ENCODE results near the gene TNS2. TPM values are rescaled to one million over a fixed set of nuclear protein-coding genes. Genes with fewer than 3 reads are reported as not detected.

The TNS2 gene
- total and polyA plus RNA-seq, 2 experiments from 2014 or later = 1.8 to 6.9 TPM

- Mint-ChIP-seq H3K27ac (no peak overlapping the region), H3K4me3 (no peak overlapping the region)
- DNase-seq (ENCODE audit: low spot score) = no peak
Observed at GRCh38 chr12:53064613-53065436, 15.0 kb downstream of the TNS2 start.

More at GRCh38 chr12:53064613-53065436, 15.0 kb downstream of the TNS2 start:
- Histone ChIP-seq H3F3A (replicated peaks; ENCODE audit: low read depth) (no peaks in the 10 kb centered on the region), H3K4me3 (no peak overlapping the region), H3K36me3 (ENCODE audit: insufficient read depth) (no peaks in the 10 kb centered on the region; the same call in 1 of the 2 replicates), H3K79me2 (replicated peaks; ENCODE audit: insufficient read depth) (no peaks in the 10 kb centered on the region), H3K27me3 (ENCODE audit: insufficient read depth) (no peaks in the 10 kb centered on the region), H4K20me1 (replicated peaks; ENCODE audit: insufficient read depth) (no peaks in the 10 kb centered on the region), H3K4me2 (no peak overlapping the region), H2AFZ (no peak overlapping the region), H3K27ac (ENCODE audit: low read depth) (no peak overlapping the region), H3K9me2 (ENCODE audit: insufficient read depth) (no peaks in the 10 kb centered on the region), H3K4me1 (ENCODE audit: insufficient read depth) (peaks cover 9% of the 10 kb centered on the region)
- Mint-ChIP-seq H3K4me1 (peaks cover 28% of the 10 kb centered on the region), H3K9me3 (no peaks in the 10 kb centered on the region), H3K27me3 (ENCODE audit: insufficient read depth, low read depth, poor library complexity) (peaks cover 13% of the 10 kb centered on the region), H3K36me3 (ENCODE audit: low read depth) (peaks cover 3% of the 10 kb centered on the region; the same call in 1 of the 3 replicates)
- ATAC-seq = no peak
- TF ChIP-seq ZNF114 (CRISPR knock-in tag; IDR thresholded peaks at IDR 0.05) (no peak), REST (IDR thresholded peaks at IDR 0.05; ENCODE audit: unreplicated experiment) (no peak), CREB1 (CRISPR knock-in tag; IDR thresholded peaks at IDR 0.05; ENCODE audit: low read depth) (no peak), JUNB (IDR thresholded peaks at IDR 0.05; ENCODE audit: unreplicated experiment) (no peak), EZH2phosphoT487 (IDR thresholded peaks at IDR 0.05; ENCODE audit: unreplicated experiment) (no peak), ZNF462 (CRISPR knock-in tag; IDR thresholded peaks at IDR 0.05) (no peak), STAT1 (IDR thresholded peaks at IDR 0.05; ENCODE audit: unreplicated experiment) (no peak), EZH2 (IDR thresholded peaks at IDR 0.05; ENCODE audit: low read depth, unreplicated experiment) (no peak), ZNF331 (CRISPR knock-in tag; IDR thresholded peaks at IDR 0.05; ENCODE audit: low read depth) (no peak), ETS1 (IDR thresholded peaks at IDR 0.05) (no peak), CTCF (conservative IDR thresholded peaks at IDR 0.05; ENCODE audit: low read depth in 2 of 2) (no peak), NANOG (IDR thresholded peaks at IDR 0.05; ENCODE audit: borderline replicate concordance) (no peak), POLR2AphosphoS5 (IDR thresholded peaks at IDR 0.05; ENCODE audit: low read depth) (no peak)

Data from GM23338 (cell line).